ENCODE measurements around the gene SPTLC1. TPM values are rescaled to one million over a fixed set of nuclear protein-coding genes. Genes with fewer than 3 reads are reported as not detected.
"Not testable (repeated sequence)": the region's sequence is repeated elsewhere in the genome, so short reads cannot be mapped to it uniquely, and the experiment has no call there.

SPTLC1 gene, protein sequence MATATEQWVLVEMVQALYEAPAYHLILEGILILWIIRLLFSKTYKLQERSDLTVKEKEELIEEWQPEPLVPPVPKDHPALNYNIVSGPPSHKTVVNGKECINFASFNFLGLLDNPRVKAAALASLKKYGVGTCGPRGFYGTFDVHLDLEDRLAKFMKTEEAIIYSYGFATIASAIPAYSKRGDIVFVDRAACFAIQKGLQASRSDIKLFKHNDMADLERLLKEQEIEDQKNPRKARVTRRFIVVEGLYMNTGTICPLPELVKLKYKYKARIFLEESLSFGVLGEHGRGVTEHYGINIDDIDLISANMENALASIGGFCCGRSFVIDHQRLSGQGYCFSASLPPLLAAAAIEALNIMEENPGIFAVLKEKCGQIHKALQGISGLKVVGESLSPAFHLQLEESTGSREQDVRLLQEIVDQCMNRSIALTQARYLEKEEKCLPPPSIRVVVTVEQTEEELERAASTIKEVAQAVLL
- 73.2 and 87.7 TPM in 2 replicates for total RNA-seq (2014; rRNA removed; shearing (Covaris generic))

DNA sequence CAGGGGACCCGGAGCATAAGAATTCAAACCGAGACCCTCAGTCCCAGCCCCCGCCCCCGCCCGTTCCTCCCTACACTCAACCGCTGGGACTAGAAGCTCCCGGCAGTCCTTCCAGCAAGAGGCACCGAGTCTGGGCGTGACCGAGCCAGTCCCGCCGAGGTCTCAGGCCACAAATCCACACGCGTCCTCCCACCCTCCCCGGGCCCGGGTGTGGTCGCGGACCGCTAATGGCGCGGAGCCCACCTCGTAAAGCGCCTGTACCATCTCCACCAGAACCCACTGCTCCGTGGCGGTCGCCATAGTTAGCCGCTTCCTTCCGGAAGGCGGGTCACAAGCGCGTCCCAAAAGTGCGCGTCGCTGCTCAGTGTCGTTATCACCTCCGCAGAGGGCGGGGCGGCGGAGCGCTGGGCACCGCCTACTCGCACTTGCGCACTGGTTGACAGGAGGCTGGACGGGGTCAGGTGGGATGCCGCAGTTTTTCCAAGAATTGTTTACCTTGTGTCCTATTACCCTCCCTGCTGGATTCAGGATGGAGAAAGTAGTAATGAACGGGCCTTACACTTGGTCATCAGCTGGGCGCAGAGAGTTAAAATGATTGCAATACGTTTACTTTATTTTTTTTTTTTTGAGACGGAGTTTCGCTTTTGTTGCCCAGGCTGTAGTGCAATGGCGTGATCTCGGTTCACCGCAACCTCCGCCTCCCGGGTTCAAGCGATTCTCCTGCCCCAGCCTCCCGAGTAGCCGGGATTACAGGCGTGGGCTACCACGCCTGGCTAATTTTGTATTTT lies at the start of gene SPTLC1:
SPTLC1 (minus strand) TSS at position 343 of the 788 bp plus-strand sequence; CDS start at position 300, 43 bp downstream.
- DNase-seq (ENCODE audit: low read depth) = peak; percentile 86

DNA sequence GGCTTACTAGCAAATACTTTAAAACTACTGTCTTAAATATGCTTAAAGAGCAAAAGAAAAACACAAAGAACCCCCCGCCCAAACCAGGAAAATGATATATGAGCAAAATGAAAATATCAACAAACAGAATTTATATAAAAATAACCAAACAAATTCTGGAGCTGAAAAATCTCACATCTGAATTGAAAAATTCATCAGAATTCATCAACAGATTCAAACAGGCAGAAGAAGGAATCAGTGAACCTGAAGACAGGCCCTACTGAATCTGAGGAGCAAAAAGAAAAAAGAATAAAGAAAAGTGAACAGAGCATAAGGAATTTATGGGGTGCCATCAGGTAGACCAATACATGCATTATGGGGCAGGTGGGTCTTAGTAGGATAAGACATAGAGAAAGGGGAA lies 49.8 kb upstream of the SPTLC1 start:
- no peak for DNase-seq (ENCODE audit: low read depth)

DNA sequence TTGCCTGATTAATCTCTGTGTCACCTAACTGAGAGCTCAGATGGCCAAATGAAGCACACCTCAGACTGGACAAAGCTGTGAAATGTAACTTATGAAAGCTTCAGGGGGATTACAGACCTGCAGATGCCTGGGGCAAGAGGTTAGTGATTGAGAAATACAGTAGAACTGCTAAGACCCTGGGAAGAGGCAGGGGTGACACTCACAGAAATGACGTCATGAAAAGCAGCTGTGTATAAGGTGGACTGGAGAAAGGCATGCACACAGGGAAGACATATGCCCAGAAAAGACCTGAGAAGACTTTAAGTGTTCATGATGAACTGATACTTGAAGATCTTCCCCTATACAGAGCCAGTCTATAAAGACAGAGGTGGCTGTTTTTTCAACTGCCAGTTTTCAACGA lies 49.3 kb upstream of the SPTLC1 start:
- no peak for DNase-seq (ENCODE audit: low read depth)

DNA sequence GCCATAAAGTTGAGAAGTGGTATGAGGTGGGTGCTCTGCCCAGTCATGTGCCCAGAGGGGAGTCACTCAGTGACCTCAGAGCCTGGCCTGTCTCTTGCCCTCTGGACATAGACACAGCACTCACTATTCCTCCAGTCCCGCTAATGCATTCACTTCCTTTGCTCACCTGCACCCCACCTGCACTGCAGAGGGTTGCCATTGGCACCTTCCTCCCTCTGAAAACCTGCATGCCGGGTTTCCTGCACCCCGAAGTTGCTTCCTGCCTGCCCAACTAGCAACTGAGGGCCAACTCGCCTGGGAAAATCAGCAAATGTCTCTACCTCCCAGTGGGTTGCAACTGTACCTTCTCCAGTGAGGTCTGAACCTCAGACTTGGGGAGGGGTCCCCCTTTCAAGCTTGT lies 48.1 kb upstream of the SPTLC1 start:
- no peak for DNase-seq (ENCODE audit: low read depth)

DNA sequence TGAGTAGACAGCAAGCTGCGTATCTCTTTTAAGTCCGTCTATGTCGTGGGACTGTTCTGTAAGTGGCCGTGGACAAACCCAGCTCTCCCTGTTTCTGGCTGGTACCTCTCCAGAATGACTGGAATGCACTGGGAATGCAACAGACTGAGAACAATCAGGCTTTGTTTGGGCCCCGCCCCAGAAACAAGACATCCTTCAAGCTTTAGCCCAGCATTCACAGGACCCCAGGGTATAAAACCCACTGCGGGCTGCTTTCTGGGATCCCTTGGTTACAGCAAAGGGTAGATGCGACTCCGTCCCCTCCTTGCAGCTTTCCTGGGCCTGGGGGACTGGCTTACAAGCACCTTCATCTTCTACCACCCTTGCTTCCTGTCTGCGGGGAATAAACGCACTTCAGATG lies 45.6 kb upstream of the SPTLC1 start:
- no peak for DNase-seq (ENCODE audit: low read depth)

DNA sequence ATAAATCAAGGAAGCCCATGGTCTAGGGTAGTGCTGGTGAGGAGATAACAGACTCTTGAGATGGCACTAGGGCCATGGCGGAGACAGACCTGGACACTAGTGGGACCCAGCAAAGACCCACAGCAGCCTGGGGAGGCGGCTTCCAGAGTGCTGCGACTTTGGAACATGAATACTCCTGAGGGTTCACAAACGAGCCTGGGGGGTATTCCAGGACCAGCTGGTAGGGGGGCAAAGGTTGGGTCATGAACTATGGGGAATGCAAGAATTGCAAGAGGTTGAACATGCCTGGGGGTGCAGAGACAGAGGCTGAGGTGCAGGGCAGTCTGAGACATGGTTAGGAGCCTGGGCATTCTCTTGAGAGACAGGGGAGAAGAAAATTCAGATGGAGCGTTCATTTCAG lies 43.8 kb upstream of the SPTLC1 start:
- DNase-seq (ENCODE audit: low read depth) = no peak

DNA sequence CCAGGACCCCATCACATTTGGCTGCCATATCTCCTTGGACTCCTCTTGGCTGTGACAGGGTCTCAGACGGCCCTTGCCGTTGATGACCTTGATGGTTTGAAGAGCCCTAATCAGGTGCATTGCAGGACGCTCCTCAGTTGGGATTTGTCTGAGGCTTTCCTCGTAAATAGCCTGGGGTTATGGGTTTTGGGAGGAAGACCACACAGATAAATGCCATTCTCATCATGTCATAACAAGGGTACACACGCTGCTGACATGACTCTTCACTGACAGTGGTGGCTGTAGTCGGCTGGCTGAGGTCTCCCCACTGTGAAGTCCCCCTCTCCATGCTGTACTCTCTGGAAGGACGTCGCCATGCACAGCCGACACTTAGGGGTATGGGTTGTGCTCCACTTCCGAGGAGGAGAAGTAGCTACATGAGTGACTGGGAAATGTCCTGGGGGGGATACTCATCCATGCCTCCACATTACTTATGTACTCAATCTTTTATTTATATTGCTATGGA lies 42.9 kb upstream of the SPTLC1 start:
- peak; percentile 46 for DNase-seq (ENCODE audit: low read depth)

DNA sequence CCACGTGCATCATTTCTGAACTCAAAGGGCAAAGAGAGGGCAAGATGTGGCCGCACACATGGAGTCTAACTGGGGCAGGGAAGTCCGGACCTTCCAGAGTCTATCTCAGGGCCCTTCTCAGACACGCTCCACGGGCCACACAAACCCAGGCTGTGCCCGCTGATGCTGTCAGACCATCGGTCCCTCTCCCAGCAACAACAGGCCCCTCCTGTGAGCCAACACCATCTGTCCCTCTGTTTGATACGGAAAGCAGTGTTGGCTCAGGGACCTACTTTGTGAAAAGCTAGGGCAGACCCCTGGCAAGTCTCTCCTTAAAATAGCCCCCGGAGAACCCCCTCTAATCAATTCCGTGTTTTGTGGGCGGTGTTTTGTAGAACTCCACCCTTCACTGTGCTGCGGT lies 40.5 kb upstream of the SPTLC1 start:
- not testable (repeated sequence) for DNase-seq (ENCODE audit: low read depth)

DNA sequence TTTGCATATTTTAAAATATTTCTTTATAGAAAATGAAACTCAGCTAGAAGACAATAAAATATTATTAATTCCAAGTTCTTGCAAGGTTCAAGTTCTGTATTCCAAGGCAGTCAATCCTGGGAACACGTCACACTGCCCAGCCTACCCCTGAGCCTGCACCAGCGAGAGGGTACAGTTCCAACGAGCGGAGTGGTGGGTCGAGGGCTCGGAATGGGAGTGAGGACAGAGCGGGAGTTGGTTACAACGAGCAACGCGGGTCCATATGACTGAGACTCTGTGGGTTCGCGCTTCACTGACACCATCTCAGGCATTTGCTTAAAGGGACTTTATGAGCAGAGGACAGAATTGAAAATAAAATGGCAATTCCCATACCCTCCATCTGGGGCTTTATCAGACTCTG lies 40.0 kb upstream of the SPTLC1 start:
- DNase-seq (ENCODE audit: low read depth) = no peak

DNA sequence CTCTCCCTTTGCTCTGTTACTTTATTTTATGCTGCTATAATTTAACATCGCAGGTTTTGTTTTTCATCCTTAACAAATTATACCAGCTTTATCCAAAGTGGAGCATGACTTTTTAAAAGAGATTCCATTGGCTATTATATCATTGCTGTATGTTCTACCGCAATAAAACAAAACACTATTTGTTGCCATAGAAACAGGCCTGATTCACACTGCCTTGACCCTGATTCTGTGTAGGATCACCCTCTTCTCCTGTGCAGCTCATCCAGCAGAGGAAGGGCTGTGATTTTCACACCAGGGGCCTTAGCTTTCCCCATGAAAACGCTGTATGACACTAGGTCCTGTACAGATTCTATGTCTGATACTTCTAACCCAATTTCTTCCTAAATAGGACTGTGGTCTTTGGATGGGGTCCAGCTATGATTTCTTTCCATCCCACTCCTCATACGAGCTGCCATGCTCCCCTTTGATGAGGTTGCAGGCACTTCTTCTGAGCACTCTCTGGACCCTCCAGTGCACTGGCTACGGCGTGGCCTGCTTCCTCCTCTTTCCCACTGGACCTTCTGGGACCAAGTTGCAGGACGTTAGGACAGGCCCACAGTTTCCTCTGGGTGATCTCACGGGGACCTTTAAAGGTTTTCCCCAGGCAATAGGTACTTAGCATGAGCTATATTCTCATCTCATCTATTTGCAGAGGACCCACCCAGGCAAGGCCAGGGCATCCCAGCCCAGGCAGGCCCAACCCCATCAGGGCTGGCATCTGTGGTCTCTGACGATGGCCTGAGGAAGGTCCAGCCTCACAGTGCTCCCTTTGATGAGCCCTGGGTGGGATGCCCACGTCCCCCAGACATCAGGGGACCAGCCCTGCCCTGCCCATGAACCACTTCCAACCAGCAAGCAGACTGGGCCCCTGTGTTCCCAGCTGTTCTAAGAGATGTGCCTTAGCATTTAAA lies 38.5 kb upstream of the SPTLC1 start:
- peak; percentile 73 for DNase-seq (ENCODE audit: low read depth)

DNA sequence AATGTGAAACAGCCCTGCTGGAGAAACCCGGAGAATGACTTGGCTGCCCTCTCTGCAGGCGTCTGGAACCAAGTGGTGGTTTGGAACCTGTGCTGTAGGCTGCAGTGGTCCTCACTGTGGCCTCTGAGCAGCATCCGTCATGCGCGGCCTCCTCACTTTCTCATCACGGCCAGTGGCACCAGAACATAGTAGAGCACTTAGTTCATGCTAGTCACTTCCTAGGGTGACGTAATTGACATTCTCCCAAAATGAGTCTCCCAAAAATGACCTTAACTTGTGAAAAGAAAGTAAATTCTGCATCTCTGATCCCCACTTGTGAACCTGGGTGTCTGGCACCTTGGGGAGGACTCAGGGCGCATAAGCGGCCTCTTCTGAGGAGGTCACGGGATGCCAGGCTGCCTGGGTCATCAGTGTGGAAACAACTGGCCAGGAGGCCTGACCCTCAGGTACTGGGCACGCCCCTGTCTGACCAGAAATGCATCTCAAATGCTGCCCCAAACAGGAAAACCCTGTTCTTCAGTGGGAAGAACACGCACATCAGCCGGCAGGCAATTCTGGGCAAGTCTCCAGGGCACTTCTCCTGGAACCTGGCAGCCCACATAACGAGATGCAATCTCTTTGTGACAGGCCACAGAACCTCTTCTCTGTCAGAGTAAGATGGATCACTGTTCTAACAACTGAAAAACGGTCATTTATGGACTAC lies 36.6 kb upstream of the SPTLC1 start:
- DNase-seq (ENCODE audit: low read depth) = peak; percentile 65

DNA sequence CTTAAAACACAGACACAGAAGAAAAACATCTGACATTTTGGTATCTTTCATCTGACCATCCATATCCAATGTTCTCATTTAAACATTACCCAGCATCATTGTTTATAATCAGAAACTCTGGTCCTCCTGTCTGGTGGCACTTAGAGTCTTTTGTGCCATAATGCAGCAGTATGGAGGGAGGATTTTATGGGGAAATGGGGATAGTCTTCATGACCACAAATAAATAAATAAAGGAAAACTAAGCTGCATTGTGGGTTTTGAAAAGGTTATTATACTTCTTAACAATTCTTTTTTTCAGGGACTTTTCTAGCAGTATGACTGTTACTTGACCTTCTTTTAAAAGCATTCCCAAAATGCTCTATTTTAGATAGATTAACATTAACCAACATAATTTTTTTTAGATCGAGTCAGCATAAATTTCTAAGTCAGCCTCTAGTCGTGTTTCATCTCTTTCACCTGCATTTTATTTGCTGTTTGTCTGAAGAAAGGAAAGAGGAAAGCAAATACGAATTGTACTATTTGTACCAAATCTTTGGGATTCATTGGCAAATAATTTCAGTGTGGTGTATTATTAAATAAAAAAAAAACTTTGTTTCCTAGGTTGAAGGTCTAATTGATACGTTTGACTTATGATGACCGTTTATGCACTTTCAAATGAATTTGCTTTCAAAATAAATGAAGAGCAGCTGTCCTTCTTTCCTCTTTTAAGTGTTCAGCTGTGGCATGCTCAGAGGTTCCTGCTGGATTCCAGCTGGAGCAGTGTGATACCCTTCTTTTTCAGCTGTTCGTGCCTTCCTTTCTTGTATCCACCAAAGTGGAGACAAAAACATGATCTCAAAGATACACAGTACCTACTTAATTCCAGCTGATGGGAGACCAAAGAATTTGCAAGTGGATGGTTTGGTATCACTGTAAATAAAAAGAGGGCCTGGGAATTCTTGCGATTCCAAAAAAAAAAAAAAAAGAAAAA lies 35.6 kb upstream of the SPTLC1 start:
- not testable (repeated sequence) for DNase-seq (ENCODE audit: low read depth)

DNA sequence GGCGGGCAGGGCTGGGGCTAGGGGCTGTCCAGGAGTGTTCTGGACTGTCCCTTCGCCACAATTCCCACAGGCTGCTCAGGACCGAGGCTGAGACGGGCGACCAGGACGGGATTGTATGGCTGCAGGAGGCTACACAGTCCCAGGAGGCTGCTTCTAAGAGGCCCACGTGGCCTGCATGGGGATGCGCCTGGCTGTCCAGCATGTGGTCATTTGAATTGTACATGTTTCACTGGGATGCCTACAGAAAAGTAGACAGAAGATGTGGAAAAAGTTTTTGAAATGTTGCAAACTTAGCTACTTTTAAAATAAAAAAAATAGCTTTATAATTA lies 32.6 kb upstream of the SPTLC1 start:
- DNase-seq (ENCODE audit: low read depth) = no peak

DNA sequence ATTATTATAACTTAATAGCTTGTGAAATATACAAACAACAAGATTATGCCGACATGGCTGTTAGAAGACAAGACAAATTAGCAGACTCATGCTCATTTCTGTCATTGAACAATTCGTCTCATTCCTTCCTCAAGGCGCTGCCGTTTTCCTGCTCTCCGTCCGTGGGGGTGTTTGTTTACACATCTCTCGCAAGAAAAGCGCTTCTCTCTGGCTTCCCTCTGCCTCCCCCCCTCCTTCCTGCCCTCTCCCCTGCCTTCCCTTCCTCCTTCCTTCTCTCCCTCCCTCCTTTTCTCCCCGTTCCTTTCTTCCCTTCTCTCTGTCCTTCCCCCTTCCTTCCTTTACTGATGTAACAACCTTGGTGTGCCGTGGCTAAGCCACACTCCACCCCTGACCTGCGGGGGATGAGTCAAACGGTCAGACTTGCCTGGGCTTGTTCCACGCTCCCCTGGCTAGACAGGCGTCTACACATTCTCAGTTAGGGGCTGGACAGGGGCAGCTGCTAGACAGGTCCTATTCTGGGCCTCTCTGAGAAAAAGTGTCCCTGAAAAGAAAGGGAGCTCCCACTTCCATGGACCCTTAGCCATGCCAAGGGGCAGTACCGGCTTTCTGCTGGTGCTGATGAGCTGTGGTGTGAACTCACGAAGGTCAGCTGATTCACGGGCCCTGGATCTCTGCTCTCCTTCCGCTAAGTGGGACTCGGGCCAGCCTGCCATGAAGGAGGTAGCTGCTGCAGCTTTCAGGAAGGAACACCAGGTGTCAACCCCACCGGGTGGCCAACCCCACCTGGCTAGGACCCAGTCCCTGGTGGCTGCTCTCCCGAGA lies 32.0 kb upstream of the SPTLC1 start:
- DNase-seq (ENCODE audit: low read depth) = peak; percentile 80

DNA sequence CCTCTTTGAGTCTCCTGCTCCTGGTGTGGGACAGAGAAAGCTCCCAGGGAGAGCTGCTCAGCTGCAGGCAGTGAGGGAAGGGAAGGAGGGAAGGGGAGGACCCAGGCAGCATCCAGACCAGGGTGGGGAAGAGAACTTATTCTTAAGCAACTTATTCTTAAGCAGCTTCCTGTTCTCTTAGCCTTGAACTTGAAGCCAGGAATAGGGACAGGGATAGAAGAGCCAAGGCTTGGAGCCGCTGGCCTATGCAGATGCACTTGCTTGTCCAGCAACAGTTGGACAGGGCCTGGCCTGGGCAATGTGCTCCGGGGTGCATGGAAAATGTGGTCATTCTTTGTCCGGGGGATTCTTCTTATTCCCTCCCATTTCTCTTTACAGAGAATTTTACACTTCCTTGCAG lies 31.4 kb upstream of the SPTLC1 start:
- DNase-seq (ENCODE audit: low read depth) = peak; percentile 19

DNA sequence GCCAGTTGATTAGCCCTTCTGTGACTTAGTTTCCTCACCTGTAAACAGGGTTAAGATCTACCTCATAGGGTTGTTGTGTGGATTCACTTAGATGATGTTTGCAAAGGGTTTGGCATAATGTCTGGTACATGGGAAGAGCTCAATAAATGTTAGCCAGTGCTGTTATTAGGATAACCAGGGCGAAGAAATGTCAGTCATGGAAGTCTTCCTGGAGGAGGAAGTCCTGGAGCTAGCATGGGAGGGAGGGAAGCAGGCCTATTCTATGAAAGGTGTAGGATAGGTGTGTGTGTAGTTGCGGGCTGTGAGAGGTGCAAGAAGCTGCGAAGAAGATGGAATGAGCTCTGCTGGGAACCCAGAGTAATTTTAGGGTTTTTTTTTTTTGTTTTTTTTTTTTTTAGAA lies 30.6 kb upstream of the SPTLC1 start:
- not testable (repeated sequence) for DNase-seq (ENCODE audit: low read depth)

DNA sequence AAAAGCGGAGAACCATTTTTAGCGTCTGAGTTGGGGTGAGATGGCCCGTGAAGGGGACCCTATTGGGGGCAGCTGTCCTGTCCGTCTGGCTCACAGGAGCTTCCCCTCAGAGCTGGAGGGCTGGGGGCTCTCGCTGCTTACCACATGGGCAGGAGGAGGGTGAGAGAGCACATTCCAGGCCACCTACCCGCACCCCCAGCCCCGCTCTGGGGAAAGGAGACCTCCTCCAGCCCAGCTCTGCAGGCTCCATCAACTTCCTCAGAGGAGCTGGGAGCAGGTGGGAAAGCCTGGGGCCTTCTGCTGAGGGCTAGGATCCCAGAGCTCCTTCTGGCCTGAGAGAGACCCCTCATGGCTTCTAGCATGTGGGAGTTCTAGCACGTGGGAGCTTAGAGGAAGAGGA lies 27.1 kb upstream of the SPTLC1 start:
- DNase-seq (ENCODE audit: low read depth) = no peak

DNA sequence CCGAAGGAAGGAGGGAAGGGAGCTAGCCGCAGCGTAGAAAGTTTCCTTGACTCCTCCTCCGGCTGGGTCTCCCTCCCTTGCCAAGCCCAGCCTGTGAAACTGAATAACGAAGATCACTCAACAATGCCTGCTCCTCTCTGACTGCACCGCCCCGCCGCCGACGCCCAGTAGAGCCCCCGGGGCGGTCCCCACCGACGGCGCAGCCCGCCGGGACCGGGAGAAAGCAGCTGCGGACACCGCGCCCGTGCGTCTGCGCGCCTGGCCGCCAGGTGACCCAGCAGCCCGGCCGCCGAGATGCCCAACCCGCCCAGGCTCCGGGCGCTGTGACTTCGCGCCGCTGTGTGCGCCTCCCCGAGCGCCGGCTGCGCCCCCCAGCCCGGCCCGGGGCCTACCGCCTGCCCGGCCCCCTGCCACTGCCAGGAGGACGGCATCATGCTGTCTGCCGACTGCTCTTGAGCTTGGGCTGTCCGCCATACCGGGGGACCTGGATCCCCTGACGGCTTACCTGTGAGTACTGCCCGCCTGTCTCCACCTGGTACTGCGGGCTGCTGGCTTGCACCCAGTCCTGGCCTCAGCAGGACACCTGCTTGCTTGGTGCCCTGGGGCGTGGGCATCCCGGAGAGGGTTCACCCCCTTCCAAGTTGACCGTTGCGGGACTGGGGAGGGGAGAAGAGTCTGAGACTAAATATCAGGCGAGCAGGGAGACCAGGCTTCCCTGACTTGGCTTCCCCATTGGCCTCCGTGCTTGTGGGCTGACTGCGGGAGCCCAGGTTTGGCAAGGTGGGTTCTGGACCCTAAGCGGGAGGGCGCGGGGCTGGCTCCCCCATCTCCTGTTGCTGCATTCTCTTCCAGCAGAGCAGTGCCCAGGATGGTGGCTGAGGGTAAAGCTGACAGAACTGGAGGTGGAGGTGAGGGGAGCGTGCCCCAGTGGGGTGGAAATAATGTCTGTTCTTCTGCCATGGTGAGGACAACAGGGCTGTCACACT lies 26.2 kb upstream of the SPTLC1 start:
- peak; percentile 15 for DNase-seq (ENCODE audit: low read depth)

All from RPMI7951 (cell line).